SH-SY5Y (cell line): ENCODE results near the gene ARHGAP26.

Source experiments
- GATA2 ChIP-seq: IDR thresholded peaks from 2 replicates; pipeline ENCODE4 v1.6.1; 2011; ENCODE audit warnings: mild to moderate bottlenecking, low read depth, low read length
- GATA3 ChIP-seq: IDR thresholded peaks from 2 replicates; pipeline ENCODE4 v1.6.1; 2011; ENCODE audit warnings: low read depth, mild to moderate bottlenecking, low read length, moderate library complexity

GRCh38 chr5:142894749-142895148, 124.6 kb downstream of the ARHGAP26 start:
- TF ChIP-seq GATA2 (no peak), GATA3 (no peak)
